ENCODE data around the gene AP2A1. TPM values are rescaled to one million over a fixed set of nuclear protein-coding genes. Genes with fewer than 3 reads are reported as not detected.

Gene AP2A1
- total RNA-seq, 1 donor from 2014 or later: 67.6 TPM

DNA sequence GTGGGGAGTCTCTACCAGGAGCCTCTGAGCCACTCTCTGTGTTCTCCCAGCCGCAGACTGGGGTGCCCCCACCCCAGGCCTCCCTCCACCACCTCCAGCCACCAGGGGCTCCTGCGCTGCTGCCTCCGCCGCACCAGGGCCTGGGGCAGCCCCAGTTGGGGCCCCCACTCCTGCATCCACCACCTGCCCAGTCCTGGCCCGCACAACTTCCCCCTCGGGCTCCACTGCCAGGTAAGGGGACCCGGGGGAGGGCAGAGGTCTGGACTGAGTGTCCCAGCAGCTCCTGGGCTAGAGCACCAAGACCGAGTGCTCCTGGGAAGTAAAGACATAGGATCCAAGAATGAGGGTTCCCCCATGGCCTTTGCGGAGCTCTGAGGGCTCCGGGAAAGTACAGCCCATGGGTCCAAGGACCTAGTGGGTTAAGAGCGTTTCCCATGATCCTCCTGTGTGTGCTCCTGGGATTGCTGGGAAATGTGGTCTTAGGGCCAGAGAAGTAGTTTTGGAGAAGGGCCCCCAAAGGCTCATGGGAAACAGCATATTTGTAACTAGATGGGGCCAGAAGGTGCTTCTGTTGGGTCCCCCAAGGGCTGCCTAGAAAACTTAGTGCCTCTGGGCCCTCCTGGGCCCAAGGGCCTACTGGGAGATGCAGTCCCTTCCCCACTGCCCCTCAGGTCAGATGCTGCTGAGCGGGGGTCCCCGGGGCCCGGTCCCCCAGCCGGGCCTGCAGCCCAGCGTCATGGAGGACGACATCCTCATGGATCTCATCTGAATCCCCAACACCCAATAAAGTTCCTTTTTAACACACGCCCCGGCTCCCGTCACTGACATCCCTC lies 69.6 kb downstream of the AP2A1 start:
- H3K27me3 ChIP-seq (ENCODE audit: low read depth): no peaks in the 10 kb centered on the region
- TF ChIP-seq, protein P1, sequence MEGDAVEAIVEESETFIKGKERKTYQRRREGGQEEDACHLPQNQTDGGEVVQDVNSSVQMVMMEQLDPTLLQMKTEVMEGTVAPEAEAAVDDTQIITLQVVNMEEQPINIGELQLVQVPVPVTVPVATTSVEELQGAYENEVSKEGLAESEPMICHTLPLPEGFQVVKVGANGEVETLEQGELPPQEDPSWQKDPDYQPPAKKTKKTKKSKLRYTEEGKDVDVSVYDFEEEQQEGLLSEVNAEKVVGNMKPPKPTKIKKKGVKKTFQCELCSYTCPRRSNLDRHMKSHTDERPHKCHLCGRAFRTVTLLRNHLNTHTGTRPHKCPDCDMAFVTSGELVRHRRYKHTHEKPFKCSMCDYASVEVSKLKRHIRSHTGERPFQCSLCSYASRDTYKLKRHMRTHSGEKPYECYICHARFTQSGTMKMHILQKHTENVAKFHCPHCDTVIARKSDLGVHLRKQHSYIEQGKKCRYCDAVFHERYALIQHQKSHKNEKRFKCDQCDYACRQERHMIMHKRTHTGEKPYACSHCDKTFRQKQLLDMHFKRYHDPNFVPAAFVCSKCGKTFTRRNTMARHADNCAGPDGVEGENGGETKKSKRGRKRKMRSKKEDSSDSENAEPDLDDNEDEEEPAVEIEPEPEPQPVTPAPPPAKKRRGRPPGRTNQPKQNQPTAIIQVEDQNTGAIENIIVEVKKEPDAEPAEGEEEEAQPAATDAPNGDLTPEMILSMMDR (IDR thresholded peaks at IDR 0.05): no peak
- peaks cover 92% of the 10 kb centered on the region for H3K36me3 ChIP-seq
- ATAC-seq (no peak), DNase-seq (no peak)
- no peak overlapping the region for H3K27ac ChIP-seq
- H3K4me3 ChIP-seq: no peak overlapping the region
- no peaks in the 10 kb centered on the region for H3K4me1 ChIP-seq
- intact Hi-C loops (cut with DNase I): no loop called here
- H3K9me3 ChIP-seq: no peaks in the 10 kb centered on the region

DNA sequence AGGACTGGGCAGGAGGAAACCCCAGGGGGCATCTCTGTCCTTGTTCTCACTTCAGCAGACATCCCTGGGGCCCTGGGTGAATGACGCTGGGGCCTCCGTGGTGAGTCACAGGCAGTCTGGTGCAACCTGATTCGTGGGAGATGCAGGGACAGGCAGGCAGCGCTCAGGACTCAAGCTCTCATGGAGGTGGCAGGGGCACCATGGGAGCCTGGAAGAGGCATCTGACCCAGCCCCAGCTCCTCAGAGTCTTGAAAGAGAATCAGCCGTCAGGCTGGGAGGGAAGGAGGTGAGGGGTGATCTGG lies 70.2 kb downstream of the AP2A1 start:
- no peak for DNase-seq

DNA sequence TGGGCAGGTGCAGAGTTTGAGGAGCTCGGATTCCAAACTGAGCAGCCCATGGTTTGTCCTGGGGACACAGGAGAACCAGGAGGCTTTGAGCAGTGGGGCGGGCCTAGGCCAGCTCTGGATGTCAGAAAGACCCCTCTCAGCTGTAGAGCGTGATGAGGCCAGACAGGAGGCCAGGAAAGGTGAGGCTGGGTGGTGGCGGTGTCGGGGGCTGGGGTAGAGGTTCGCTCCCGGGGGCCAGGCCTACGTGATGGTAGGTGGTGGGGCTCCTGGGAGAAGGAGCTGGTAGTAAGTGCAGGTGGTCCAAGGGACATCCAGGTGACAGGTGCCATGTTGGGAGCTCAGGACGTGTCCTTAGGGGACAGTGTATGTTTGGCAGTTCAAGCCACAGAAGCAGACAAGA lies 70.6 kb downstream of the AP2A1 start:
- no peak for ATAC-seq
- no peak overlapping the region for H3K27ac ChIP-seq
- H3K27me3 ChIP-seq (ENCODE audit: low read depth): no peaks in the 10 kb centered on the region
- intact Hi-C loops (cut with DNase I): no loop called here
- H3K9me3 ChIP-seq: no peaks in the 10 kb centered on the region
- no peaks in the 10 kb centered on the region for H3K4me1 ChIP-seq
- H3K4me3 ChIP-seq: no peak overlapping the region
- peaks cover 82% of the 10 kb centered on the region for H3K36me3 ChIP-seq
- TF ChIP-seq, protein P1 (IDR thresholded peaks at IDR 0.05): no peak
- no peak for DNase-seq

More for the DNA sequence above, 70.2 kb downstream of the AP2A1 start:
- H3K36me3 ChIP-seq: peaks cover 86% of the 10 kb centered on the region
- H3K27me3 ChIP-seq (ENCODE audit: low read depth): no peaks in the 10 kb centered on the region
- H3K4me3 ChIP-seq: no peak overlapping the region
- intact Hi-C loops (cut with DNase I): no loop called here
- no peaks in the 10 kb centered on the region for H3K4me1 ChIP-seq
- no peak overlapping the region for H3K27ac ChIP-seq
- TF ChIP-seq, protein P1 (IDR thresholded peaks at IDR 0.05): no peak
- no peak for ATAC-seq
- H3K9me3 ChIP-seq: no peaks in the 10 kb centered on the region

DNA sequence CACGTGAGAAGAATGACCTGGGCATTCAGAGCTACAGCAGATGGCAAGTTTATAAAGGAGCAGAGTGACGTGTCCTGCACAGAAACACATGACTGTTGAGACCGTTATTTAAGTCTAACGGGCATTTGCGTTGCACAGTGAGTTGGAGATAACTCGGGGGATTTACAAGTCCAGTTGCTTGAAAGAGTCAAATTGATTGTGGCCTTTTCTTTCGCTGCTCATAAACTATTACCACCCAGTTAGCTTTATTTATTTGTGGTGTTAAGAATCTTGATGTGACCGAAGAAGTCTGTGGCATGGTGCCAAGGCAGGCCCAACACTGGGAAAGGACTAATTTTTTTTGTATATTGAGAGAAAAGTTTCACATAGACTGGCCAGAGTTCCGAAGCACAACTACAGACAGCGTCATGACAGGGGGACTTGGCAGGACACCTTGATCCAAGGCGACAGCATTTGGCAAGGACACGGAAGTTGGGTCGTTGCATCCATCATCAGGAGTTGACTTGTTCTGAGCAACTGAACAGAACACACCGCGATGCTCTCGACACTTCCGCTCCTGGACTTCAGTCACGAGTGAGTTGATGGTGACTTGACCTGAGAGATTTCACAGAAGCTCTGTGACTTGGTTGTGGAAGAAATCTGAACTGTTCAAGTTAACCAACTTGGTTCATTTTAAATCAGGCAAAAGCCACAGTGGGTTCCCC lies 72.2 kb downstream of the AP2A1 start:
- Histone ChIP-seq H3K4me3 (no peak overlapping the region), H3K27me3 (ENCODE audit: low read depth) (no peaks in the 10 kb centered on the region), H3K27ac (no peak overlapping the region), H3K4me1 (no peaks in the 10 kb centered on the region), H3K36me3 (peaks cover 66% of the 10 kb centered on the region), H3K9me3 (no peaks in the 10 kb centered on the region)
- DNase-seq (no peak), ATAC-seq (no peak)
- TF ChIP-seq, protein P1 (IDR thresholded peaks at IDR 0.05): no peak
- intact Hi-C loops (cut with DNase I): no loop called here

DNA sequence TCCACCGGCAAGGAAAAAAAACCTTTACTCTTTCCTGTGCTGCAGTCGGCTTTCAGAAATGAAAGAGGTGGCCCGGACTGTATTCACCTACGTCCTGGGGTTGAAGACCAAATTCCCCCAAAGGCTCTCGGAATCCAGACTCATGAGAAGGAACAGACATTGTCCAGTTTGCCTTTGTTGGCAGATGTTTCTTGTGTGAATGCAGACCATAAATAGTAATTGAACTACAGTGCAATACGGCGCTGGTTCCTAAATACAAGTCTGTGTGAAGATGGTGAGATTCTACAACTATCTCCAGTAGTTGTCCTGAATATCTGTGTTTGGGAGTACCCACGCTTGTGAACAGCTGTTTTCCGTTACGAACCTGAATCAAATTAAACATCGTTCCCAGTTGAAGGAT lies 72.9 kb downstream of the AP2A1 start:
- no peaks in the 10 kb centered on the region for H3K4me1 ChIP-seq
- no peaks in the 10 kb centered on the region for H3K27me3 ChIP-seq (ENCODE audit: low read depth)
- H3K36me3 ChIP-seq: peaks cover 59% of the 10 kb centered on the region
- ATAC-seq (no peak), DNase-seq (no peak)
- TF ChIP-seq, protein P1 (IDR thresholded peaks at IDR 0.05): no peak
- intact Hi-C loops (cut with DNase I): no loop called here
- H3K9me3 ChIP-seq: no peaks in the 10 kb centered on the region
- H3K4me3 ChIP-seq: no peak overlapping the region
- H3K27ac ChIP-seq: no peak overlapping the region

All from lower lobe of right lung (tissue), 2 donors.